ENCODE data around the gene PHPT1.

- TF ChIP-seq, protein P1, sequence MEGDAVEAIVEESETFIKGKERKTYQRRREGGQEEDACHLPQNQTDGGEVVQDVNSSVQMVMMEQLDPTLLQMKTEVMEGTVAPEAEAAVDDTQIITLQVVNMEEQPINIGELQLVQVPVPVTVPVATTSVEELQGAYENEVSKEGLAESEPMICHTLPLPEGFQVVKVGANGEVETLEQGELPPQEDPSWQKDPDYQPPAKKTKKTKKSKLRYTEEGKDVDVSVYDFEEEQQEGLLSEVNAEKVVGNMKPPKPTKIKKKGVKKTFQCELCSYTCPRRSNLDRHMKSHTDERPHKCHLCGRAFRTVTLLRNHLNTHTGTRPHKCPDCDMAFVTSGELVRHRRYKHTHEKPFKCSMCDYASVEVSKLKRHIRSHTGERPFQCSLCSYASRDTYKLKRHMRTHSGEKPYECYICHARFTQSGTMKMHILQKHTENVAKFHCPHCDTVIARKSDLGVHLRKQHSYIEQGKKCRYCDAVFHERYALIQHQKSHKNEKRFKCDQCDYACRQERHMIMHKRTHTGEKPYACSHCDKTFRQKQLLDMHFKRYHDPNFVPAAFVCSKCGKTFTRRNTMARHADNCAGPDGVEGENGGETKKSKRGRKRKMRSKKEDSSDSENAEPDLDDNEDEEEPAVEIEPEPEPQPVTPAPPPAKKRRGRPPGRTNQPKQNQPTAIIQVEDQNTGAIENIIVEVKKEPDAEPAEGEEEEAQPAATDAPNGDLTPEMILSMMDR (IDR thresholded peaks at IDR 0.05), result no peak
- TF ChIP-seq POLR2A (IDR thresholded peaks at IDR 0.05), result no peak
Observed at GRCh38 chr9:136888454-136888853, 39.2 kb downstream of the PHPT1 start.
